HL-60/S4 treated with phorbol 12-myristate 13-acetate at 8.2 ng/mL for 4 days and 3 days (cell line): ENCODE results near the gene ROPN1B.

Experiments used
- in situ Hi-C: fragments of 300-500 bp; cut with MboI; formaldehyde crosslinking; loops from 2 replicates; pipeline ENCODE4 v1.15.0; 2022; ENCODE audit warnings: low sequenced_read_pairs

Gene ROPN1B

DNA sequence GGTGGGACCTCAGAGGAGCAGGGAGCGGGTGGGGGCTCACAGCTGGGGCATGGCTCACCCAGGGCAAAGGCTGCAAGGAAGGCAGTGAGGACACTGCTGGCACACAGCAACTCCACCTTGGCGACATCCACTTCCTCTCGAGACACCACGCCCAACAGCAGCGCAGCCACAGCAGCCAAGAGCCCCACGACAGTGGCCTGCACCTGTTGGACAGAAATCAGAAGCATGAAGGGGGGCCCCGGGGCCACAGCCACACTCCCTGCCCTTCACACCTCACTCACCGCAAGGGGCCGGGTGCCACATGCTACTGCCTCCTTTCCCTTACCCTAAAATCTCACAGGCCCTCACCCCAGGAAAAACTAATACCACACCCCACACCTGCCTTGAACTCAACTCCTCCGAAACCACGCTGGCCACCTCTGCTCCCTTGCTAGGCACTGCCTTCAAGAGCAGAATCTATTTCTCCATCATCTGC is 57.3 kb downstream of the ROPN1B start:
- in situ Hi-C loops, result no loop called here

DNA sequence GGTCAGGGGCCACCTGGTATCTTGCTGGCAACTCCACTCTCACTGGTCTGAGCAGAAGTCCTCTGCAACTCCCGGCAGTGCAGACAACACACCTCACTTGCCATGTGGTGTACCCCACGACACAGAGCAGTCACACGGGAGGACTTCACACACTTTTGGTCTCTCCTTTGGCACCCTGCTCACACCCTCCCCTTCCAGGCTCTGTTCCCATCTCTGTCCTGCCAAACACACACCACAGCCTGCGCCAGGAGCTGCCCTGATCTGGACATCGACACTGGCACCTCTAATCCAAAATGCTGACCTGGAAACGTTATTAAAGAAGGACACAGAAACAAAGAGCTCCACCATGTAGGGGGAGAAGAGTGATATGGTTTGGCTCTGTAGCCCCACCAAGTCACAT is 57.8 kb downstream of the ROPN1B start:
- in situ Hi-C loops, result no loop called here

DNA sequence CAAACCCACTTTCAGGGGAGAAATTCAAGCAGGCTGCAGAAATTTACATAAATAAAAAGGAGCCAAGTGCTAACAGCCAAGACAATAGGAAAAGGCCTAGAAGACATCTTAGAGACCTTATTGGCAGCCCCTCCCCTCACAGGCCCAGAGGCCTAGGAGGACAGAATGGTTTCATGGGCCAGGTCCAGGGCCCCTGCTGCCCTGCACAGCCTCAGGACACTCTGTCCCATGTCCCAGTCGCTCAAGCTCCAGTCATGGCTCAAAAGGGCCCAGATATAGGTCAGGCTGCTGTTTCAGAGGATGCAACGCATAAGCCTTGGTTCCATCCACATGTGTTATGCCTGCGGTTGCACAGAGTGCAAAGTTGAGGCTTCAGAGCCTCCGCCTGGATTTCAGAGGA is 59.1 kb downstream of the ROPN1B start:
- in situ Hi-C loops, result no loop called here

DNA sequence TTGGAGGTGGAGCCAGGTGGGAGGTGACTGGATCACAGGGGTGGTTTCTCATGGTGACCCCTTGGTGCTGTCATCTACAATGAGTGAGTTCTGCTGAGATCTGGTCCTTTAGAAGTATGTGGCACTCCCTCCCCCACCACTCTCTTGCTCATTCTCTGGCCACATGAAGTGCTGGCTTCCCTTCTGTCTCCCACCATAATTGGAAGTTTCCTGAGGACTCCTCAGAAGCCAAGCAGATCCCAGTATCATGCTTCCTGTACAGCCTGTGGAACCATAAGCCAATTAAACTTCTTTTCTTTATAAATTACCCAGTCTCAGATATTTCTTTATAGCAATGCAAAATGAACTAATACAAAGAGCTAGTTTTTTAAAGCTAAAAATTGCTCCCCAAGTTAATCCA is 60.3 kb downstream of the ROPN1B start:
- in situ Hi-C loops, result no loop called here

DNA sequence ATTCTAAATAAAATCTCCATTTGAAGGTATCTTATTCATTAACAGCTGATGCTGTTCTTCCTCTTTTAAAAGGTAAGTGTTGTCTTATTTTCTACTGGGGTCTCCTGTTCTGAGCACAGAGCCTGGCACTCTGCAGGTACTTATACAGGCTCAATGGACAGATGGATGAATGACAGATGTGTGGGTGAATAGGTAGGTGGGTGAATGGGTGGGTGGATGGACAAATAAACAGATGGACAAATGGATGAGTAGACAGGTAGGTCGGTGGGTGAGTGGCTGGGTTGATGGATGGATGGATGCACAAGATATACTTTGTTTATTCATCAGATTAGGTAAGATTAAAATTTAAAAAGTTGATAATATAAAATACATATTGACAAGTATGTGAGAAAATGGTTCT is 61.5 kb downstream of the ROPN1B start:
- in situ Hi-C loops, result no loop called here

DNA sequence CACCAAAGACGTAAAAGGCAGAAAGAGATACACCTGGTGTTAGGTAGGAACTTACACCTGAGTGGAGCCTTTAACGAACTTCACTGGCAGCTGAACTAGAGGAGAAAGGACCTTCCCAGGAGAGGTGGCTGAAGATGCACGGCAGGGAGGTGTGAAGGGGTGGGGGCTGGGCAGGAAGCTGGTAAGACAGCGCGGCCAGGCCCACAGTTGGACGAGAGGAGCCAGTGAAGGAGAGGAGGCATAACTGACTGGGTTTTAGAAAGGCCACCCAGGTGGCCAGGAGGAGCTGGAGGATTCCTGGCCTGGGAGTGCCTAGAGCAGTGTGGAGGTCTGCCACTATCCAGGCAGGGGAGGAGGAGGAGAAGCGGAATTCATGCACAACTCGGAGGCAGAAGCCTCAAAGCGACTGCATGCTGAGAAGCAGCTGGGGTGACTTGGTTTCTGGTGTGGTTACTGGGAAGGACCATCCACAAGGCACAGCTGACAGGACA is 63.0 kb downstream of the ROPN1B start:
- in situ Hi-C loops, result no loop called here
